ENCODE results near the gene FDX1. TPM values are rescaled to one million over a fixed set of nuclear protein-coding genes. Genes with fewer than 3 reads are reported as not detected.

Gene FDX1
- total and polyA plus RNA-seq, 2 of the 8 experiments (the other 6 are each of a cell fraction or from before 2014, with no cell fraction given): 3.7 to 9.6 TPM

DNA sequence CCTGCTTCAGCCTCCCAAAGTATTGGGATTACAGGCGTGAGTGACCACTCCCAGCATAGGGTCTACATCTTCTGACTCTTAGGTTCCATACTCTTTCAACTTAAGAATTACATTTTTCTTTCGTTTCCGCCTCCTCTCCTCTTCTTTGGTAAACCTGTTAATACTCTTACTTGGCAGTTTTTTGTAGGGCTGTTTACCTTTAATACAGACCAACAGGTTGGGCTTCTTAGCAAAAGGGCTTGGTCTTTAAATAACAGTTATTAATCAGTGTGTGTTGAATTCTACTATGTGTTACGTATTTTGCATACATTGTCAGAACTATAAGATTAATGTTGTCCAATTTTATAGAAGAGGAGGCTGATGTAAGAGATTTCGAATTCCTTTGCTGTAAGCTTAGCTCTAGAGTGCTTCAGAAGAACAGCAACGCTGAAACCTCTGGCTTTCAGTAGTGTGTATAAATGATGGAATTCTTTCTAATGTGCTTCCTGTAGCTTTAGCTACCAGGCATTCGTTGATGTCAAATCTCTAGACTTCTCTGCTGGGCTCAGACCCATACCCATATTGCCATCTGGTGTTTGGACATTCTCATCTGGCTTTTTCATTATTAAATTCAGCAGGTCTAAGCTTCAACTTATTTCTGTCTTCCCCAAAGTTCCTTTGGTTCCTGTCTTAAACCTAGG lies 3.1 kb downstream of the FDX1 start (continued):
- TF ChIP-seq, protein P1, sequence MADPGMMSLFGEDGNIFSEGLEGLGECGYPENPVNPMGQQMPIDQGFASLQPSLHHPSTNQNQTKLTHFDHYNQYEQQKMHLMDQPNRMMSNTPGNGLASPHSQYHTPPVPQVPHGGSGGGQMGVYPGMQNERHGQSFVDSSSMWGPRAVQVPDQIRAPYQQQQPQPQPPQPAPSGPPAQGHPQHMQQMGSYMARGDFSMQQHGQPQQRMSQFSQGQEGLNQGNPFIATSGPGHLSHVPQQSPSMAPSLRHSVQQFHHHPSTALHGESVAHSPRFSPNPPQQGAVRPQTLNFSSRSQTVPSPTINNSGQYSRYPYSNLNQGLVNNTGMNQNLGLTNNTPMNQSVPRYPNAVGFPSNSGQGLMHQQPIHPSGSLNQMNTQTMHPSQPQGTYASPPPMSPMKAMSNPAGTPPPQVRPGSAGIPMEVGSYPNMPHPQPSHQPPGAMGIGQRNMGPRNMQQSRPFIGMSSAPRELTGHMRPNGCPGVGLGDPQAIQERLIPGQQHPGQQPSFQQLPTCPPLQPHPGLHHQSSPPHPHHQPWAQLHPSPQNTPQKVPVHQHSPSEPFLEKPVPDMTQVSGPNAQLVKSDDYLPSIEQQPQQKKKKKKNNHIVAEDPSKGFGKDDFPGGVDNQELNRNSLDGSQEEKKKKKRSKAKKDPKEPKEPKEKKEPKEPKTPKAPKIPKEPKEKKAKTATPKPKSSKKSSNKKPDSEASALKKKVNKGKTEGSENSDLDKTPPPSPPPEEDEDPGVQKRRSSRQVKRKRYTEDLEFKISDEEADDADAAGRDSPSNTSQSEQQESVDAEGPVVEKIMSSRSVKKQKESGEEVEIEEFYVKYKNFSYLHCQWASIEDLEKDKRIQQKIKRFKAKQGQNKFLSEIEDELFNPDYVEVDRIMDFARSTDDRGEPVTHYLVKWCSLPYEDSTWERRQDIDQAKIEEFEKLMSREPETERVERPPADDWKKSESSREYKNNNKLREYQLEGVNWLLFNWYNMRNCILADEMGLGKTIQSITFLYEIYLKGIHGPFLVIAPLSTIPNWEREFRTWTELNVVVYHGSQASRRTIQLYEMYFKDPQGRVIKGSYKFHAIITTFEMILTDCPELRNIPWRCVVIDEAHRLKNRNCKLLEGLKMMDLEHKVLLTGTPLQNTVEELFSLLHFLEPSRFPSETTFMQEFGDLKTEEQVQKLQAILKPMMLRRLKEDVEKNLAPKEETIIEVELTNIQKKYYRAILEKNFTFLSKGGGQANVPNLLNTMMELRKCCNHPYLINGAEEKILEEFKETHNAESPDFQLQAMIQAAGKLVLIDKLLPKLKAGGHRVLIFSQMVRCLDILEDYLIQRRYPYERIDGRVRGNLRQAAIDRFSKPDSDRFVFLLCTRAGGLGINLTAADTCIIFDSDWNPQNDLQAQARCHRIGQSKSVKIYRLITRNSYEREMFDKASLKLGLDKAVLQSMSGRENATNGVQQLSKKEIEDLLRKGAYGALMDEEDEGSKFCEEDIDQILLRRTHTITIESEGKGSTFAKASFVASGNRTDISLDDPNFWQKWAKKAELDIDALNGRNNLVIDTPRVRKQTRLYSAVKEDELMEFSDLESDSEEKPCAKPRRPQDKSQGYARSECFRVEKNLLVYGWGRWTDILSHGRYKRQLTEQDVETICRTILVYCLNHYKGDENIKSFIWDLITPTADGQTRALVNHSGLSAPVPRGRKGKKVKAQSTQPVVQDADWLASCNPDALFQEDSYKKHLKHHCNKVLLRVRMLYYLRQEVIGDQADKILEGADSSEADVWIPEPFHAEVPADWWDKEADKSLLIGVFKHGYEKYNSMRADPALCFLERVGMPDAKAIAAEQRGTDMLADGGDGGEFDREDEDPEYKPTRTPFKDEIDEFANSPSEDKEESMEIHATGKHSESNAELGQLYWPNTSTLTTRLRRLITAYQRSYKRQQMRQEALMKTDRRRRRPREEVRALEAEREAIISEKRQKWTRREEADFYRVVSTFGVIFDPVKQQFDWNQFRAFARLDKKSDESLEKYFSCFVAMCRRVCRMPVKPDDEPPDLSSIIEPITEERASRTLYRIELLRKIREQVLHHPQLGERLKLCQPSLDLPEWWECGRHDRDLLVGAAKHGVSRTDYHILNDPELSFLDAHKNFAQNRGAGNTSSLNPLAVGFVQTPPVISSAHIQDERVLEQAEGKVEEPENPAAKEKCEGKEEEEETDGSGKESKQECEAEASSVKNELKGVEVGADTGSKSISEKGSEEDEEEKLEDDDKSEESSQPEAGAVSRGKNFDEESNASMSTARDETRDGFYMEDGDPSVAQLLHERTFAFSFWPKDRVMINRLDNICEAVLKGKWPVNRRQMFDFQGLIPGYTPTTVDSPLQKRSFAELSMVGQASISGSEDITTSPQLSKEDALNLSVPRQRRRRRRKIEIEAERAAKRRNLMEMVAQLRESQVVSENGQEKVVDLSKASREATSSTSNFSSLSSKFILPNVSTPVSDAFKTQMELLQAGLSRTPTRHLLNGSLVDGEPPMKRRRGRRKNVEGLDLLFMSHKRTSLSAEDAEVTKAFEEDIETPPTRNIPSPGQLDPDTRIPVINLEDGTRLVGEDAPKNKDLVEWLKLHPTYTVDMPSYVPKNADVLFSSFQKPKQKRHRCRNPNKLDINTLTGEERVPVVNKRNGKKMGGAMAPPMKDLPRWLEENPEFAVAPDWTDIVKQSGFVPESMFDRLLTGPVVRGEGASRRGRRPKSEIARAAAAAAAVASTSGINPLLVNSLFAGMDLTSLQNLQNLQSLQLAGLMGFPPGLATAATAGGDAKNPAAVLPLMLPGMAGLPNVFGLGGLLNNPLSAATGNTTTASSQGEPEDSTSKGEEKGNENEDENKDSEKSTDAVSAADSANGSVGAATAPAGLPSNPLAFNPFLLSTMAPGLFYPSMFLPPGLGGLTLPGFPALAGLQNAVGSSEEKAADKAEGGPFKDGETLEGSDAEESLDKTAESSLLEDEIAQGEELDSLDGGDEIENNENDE (IDR thresholded peaks at IDR 0.05; ENCODE audit: insufficient replicate concordance, low read length): no peak
- TF ChIP-seq CBX5 (IDR thresholded peaks at IDR 0.05; ENCODE audit: low read depth, low read length): no peak
- TF ChIP-seq SP2 (IDR thresholded peaks at IDR 0.05; ENCODE audit: low read length): no peak
- no peak for TF ChIP-seq TAF1 (IDR thresholded peaks at IDR 0.05; ENCODE audit: low read depth, low read length)
- TF ChIP-seq JUN (IDR thresholded peaks at IDR 0.05; ENCODE audit: low read depth, low read length): no peak
- no peak for TF ChIP-seq FOSL1 (IDR thresholded peaks at IDR 0.05; ENCODE audit: insufficient read depth, low read depth, low read length)
- TF ChIP-seq EGR1 (IDR thresholded peaks at IDR 0.05; ENCODE audit: borderline replicate concordance, low read depth, low read length): no peak
- no peak for TF ChIP-seq YY1 (IDR thresholded peaks at IDR 0.05; ENCODE audit: low read depth, low read length)
- no peak for TF ChIP-seq KDM1A (IDR thresholded peaks at IDR 0.05; ENCODE audit: borderline replicate concordance, low read length)
